Thyroid gland (tissue), 4 donors: Measurements from ENCODE around the gene HYAL2.

Experiments
- POLR2A ChIP-seq, 2 donors: fragments of 450-650 bp; IDR thresholded peaks; one replicate each; pipeline ENCODE4 v1.6.1; 2017; ENCODE audit warnings: antibody characterized with exemption in 2 of 2, mild to moderate bottlenecking in 2 of 2, moderate library complexity in 1 of 2
- TF ChIP-seq, protein P1 (sequence below), 6 experiments: fragments of 200-600 bp in 3 of 6; fragments of 450-650 bp in 3 of 6; sonication (generic) in 3 of 6; IDR thresholded peaks; one replicate each; pipeline ENCODE4 v1.5.1; 2016 to 2019; ENCODE audit warnings: antibody characterized with exemption in 6 of 6, mild to moderate bottlenecking in 2 of 6, inconsistent platforms in 1 of 6, moderate library complexity in 1 of 6

DNA sequence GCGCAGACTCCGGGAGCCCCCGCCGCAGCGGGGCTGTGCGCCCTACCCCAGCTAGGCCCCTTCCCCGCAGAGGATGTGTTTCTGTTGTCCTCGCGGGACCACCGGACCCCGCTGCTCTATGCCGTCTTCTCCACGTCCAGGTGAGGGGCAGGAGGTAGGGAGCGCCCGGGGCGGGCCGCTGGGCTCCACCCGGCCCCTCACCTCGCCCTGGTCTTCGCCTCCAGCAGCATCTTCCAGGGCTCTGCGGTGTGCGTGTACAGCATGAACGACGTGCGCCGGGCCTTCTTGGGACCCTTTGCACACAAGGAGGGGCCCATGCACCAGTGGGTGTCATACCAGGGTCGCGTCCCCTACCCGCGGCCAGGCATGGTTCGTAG lies 48.9 kb downstream of the HYAL2 start:
- TF ChIP-seq, protein P1, sequence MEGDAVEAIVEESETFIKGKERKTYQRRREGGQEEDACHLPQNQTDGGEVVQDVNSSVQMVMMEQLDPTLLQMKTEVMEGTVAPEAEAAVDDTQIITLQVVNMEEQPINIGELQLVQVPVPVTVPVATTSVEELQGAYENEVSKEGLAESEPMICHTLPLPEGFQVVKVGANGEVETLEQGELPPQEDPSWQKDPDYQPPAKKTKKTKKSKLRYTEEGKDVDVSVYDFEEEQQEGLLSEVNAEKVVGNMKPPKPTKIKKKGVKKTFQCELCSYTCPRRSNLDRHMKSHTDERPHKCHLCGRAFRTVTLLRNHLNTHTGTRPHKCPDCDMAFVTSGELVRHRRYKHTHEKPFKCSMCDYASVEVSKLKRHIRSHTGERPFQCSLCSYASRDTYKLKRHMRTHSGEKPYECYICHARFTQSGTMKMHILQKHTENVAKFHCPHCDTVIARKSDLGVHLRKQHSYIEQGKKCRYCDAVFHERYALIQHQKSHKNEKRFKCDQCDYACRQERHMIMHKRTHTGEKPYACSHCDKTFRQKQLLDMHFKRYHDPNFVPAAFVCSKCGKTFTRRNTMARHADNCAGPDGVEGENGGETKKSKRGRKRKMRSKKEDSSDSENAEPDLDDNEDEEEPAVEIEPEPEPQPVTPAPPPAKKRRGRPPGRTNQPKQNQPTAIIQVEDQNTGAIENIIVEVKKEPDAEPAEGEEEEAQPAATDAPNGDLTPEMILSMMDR (IDR thresholded peaks at IDR 0.05) = no peak
- TF ChIP-seq POLR2A (IDR thresholded peaks at IDR 0.05) = no peak
